GM12872 (cell line): Measurements from ENCODE around the gene IGSF9.

ENCODE experiments used
- CTCF ChIP-seq: IDR thresholded peaks from 3 replicates; pipeline ENCODE4 v1.5.1; 2011; ENCODE audit warnings: low read depth, mild to moderate bottlenecking, low read length, moderate library complexity; ENCODE audit not compliant: insufficient read depth

The IGSF9 gene

GRCh38 chr1:159931101-159931794 is 14.2 kb downstream of the IGSF9 start:
- no peak for TF ChIP-seq CTCF

- no peak for TF ChIP-seq CTCF
These were observed 14.8 kb downstream of the IGSF9 start for GRCh38 chr1:159930634-159931033.

- TF ChIP-seq CTCF: no peak
These were observed 15.2 kb downstream of the IGSF9 start for GRCh38 chr1:159930216-159930615.

GRCh38 chr1:159929155-159930051 is 16.0 kb downstream of the IGSF9 start:
- no peak for TF ChIP-seq CTCF

- TF ChIP-seq CTCF: no peak
These were observed 16.8 kb downstream of the IGSF9 start for GRCh38 chr1:159928491-159929050.

- no peak for TF ChIP-seq CTCF
These were observed 17.5 kb downstream of the IGSF9 start for GRCh38 chr1:159927849-159928431.

GRCh38 chr1:159927211-159927848 is 18.1 kb downstream of the IGSF9 start:
- no peak for TF ChIP-seq CTCF
